B cell (primary cell): ENCODE results near the gene MAN1B1.

Source experiments
- EZH2 ChIP-seq: IDR thresholded peaks from 2 replicates; pipeline ENCODE4 v1.6.1; 2012; ENCODE audit warnings: borderline replicate concordance, low read depth, mild to moderate bottlenecking, moderate library complexity, low read length; ENCODE audit not compliant: insufficient read depth, poor library complexity, severe bottlenecking
- TF ChIP-seq, protein P1 (sequence below): fragments of 200-600 bp; IDR thresholded peaks from one replicate; pipeline ENCODE4 v1.8.0; 2022; ENCODE audit warnings: antibody characterized with exemption, mild to moderate bottlenecking

DNA sequence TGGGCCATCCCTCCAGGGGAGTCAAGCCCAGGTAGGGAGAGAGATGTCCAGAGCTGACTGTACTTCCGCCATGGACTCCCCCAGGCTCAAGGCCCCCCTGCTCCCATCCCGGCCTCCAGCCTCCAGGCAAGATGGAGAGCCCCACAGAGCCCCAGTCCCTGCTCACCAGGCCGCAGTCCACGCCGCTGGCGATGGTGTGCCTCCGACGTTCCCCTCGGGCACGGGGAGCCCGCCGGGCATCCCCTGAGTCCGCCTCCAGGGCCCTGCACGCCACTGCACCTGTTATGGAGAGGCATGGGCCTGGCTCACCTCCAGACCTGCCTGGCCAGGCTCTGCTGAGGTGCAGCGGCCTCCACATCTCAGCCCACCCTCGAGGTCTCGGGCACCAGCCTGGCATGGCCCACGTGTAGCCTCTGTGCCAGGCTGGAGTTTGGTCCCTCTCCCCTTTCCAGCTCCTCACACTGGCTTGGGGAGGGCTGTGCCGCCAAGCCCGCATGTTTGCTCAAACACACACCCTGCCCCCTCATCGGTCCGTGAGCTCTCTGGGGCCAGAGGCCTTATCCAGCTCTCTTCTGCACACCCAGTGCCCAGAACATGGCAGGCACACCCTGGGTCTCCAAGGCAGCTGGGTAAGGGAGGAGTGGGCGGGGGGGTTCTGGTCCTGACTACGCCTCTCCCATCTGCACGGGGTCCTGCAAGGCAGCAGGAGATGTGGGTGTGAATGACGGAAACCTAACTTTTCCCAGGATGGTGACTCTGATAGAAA is 20.5 kb upstream of the MAN1B1 start:
- TF ChIP-seq EZH2: no peak
- TF ChIP-seq, protein P1, sequence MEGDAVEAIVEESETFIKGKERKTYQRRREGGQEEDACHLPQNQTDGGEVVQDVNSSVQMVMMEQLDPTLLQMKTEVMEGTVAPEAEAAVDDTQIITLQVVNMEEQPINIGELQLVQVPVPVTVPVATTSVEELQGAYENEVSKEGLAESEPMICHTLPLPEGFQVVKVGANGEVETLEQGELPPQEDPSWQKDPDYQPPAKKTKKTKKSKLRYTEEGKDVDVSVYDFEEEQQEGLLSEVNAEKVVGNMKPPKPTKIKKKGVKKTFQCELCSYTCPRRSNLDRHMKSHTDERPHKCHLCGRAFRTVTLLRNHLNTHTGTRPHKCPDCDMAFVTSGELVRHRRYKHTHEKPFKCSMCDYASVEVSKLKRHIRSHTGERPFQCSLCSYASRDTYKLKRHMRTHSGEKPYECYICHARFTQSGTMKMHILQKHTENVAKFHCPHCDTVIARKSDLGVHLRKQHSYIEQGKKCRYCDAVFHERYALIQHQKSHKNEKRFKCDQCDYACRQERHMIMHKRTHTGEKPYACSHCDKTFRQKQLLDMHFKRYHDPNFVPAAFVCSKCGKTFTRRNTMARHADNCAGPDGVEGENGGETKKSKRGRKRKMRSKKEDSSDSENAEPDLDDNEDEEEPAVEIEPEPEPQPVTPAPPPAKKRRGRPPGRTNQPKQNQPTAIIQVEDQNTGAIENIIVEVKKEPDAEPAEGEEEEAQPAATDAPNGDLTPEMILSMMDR: no peak
